ENCODE measurements around the gene GNLY. TPM values are rescaled to one million over a fixed set of nuclear protein-coding genes. Genes with fewer than 3 reads are reported as not detected.

Gene GNLY
- total RNA-seq, 1 donor from 2014 or later = 21.5 TPM

DNA sequence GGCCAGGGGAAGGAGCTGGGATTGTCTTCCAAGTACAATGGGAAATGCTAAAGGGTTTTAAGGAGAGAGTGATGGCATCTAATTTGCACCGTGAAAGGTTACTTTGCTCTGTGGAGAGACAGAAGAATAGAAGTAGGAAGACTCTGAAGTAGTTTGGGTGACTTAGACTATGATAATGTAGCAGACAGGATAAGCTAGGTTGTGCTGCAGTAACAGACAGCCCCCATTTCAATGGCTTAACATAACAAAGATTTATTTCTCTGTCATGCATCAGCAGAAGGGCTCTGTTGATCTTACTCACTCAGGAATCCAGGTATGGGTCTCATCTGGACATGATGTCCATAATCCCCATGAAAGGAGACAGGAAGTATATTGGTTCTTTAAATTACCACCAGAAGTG is 26.4 kb downstream of the GNLY start:
- ATAC-seq = no peak
- Histone ChIP-seq H3K9me3 (no peaks in the 10 kb centered on the region), H3K4me3 (no peak overlapping the region), H3K4me1 (peaks cover 37% of the 10 kb centered on the region), H3K27ac (no peak overlapping the region), H3K27me3 (ENCODE audit: low read depth) (no peaks in the 10 kb centered on the region), H3K36me3 (no peaks in the 10 kb centered on the region)
- TF ChIP-seq, protein P1, sequence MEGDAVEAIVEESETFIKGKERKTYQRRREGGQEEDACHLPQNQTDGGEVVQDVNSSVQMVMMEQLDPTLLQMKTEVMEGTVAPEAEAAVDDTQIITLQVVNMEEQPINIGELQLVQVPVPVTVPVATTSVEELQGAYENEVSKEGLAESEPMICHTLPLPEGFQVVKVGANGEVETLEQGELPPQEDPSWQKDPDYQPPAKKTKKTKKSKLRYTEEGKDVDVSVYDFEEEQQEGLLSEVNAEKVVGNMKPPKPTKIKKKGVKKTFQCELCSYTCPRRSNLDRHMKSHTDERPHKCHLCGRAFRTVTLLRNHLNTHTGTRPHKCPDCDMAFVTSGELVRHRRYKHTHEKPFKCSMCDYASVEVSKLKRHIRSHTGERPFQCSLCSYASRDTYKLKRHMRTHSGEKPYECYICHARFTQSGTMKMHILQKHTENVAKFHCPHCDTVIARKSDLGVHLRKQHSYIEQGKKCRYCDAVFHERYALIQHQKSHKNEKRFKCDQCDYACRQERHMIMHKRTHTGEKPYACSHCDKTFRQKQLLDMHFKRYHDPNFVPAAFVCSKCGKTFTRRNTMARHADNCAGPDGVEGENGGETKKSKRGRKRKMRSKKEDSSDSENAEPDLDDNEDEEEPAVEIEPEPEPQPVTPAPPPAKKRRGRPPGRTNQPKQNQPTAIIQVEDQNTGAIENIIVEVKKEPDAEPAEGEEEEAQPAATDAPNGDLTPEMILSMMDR (IDR thresholded peaks at IDR 0.05) = no peak
- intact Hi-C loops (cut with DNase I) = loop anchor here (10.0 kb wide), 1 partner anchor 94 kb away; no protein-coding TSS in a partner anchor
- no peak for DNase-seq

DNA sequence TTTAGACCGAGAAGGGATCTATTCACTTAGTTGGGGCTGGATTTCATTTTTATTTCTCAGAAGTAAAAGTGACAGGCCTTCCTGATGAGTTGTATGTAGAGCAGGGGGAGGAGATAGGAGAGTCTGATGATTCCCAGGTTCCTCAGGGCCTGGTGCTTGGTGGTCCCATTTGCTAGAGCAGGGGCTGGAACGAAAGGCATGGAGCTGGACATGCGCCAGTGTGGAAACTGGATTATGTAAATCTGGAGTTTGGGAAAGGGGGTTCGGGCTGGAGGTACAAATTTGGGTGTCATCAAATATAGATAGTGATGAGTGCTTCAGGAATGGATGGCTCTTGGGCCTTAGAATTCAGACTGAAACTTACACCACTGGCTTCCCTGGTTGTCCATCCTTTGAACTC is 27.5 kb downstream of the GNLY start:
- Histone ChIP-seq H3K4me1 (peaks cover 33% of the 10 kb centered on the region), H3K9me3 (no peaks in the 10 kb centered on the region), H3K36me3 (no peaks in the 10 kb centered on the region), H3K27me3 (ENCODE audit: low read depth) (no peaks in the 10 kb centered on the region), H3K4me3 (no peak overlapping the region), H3K27ac (no peak overlapping the region)
- intact Hi-C loops (cut with DNase I) = loop anchor here (10.0 kb wide), 1 partner anchor 93 kb away; no protein-coding TSS in a partner anchor
- TF ChIP-seq, protein P1 (IDR thresholded peaks at IDR 0.05) = no peak
- no peak for ATAC-seq
- no peak for DNase-seq

DNA sequence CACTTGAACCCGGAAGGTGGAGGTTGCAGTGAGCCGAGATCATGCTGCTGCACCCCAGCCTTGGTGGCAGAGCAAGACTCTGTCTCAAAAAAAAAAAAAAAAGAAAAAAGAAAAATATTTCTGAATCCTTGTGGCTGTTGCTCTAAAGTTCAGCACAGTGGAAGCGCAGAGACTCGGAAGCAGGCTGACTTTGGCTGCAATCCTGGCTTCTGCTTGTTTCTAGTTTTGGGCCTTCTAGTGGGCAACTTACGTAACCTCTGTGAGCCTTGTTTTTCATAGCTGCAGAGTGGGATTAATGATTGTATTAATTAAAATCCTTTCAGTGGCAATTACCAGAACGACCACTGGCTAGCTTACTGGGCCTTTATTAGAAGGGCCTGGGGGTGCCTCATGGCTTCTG is 28.4 kb downstream of the GNLY start:
- H3K27ac ChIP-seq = no peak overlapping the region
- no peak for DNase-seq
- intact Hi-C loops (cut with DNase I) = loop anchor here (10.0 kb wide), 1 partner anchor 92 kb away; no protein-coding TSS in a partner anchor
- H3K9me3 ChIP-seq = no peaks in the 10 kb centered on the region
- no peak for ATAC-seq
- H3K4me1 ChIP-seq = peaks cover 41% of the 10 kb centered on the region
- no peaks in the 10 kb centered on the region for H3K36me3 ChIP-seq
- H3K27me3 ChIP-seq (ENCODE audit: low read depth) = no peaks in the 10 kb centered on the region
- no peak overlapping the region for H3K4me3 ChIP-seq
- TF ChIP-seq, protein P1 (IDR thresholded peaks at IDR 0.05) = no peak

DNA sequence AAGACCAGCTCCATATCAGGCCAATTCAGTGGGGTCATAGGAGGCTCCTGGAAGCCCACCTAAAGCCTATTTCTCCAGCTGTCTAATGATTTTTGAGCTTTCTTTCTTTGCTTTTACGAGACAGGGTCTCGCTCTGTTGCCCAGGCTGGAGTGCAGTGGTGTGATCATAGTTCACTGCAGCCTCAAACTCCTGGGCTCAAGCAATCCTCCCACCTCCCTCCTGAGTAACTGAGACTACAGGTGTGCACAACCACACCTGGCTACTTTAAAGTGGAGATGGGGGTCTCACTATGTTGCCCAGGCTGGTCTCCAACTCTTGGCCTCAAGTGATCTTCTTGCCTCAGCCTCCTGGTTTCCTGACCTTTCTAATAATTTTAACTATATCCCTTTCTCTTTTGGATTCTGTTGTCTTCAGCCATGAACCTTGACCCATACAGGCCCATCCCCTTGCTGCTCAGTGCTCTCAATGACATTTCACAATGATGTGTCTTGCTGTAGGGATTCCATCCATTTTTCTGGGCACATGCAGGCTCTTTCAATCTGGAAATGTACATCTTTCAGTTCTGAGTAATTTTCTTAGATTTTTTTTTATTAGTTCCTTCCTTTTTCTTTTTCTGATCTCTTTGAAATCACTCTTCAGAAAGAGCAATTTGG is 29.7 kb downstream of the GNLY start:
- DNase-seq (no peak), ATAC-seq (no peak)
- Histone ChIP-seq H3K4me1 (peaks cover 47% of the 10 kb centered on the region), H3K27ac (no peak overlapping the region), H3K9me3 (no peaks in the 10 kb centered on the region), H3K36me3 (no peaks in the 10 kb centered on the region), H3K4me3 (no peak overlapping the region), H3K27me3 (ENCODE audit: low read depth) (no peaks in the 10 kb centered on the region)
- intact Hi-C loops (cut with DNase I) = loop anchor here (10.0 kb wide), 1 partner anchor 91 kb away; no protein-coding TSS in a partner anchor
- TF ChIP-seq, protein P1 (IDR thresholded peaks at IDR 0.05) = no peak

DNA sequence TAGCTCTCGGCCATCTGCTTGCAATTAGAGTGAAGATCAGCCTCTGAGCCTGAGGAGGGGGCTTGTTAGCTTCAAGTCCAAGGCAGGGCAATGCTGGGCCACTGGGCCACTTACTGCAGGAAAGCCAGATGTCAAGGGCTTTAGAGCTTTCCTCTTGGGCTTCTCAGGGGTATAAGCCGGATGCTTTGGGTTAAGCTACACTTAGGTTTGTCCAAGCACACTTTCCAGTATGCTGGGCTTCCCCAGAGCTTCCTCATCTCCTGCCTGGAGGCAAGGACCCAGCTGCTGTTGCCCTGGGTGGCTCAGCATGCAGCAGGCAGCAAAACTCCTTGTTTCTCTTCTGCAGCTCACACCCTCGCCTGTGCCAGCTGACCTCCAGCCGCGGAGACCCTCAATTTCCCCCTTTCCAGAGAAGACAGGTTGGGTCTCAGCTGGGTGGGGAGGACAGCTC is 30.6 kb downstream of the GNLY start:
- ATAC-seq = no peak
- TF ChIP-seq, protein P1 (IDR thresholded peaks at IDR 0.05) = no peak
- no peak for DNase-seq
- intact Hi-C loops (cut with DNase I) = loop anchor here (10.0 kb wide), 1 partner anchor 90 kb away; no protein-coding TSS in a partner anchor
- Histone ChIP-seq H3K36me3 (no peaks in the 10 kb centered on the region), H3K27me3 (ENCODE audit: low read depth) (no peaks in the 10 kb centered on the region), H3K9me3 (no peaks in the 10 kb centered on the region), H3K4me1 (peaks cover 55% of the 10 kb centered on the region), H3K27ac (no peak overlapping the region), H3K4me3 (no peak overlapping the region)

Measured in lower lobe of right lung (tissue), 2 donors.